ENCODE measurements around the gene SMIM9.

The SMIM9 gene

DNA sequence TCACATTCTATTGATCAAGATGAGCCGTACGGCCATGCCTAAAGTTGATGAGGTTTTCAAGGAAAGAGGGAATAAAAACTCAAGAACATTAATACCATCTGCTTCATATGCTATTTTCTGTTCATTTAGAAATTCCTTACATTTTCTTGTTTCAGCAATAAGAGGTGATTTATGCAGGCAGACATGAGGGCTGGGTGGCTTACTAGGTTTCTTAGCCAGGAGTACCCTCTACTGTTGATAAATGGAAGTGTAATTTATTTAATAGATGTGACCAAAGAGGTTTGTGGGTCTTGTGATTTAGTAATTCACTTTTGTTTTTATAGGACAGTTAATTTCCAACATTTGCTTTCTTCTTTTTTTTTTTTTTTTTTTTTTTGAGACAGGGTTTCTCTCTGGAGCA is 6.4 kb upstream of the SMIM9 start:
- H3K4me1 ChIP-seq (ENCODE audit: insufficient read depth, poor library complexity, severe bottlenecking) = no peaks in the 10 kb centered on the region
- H3K27ac ChIP-seq (ENCODE audit: poor library complexity, severe bottlenecking) = no peak overlapping the region
- H3K36me3 ChIP-seq (ENCODE audit: low read depth) = no peaks in the 10 kb centered on the region
- no peaks in the 10 kb centered on the region for H3K9me3 ChIP-seq (ENCODE audit: severe bottlenecking)
- TF ChIP-seq, protein P1, sequence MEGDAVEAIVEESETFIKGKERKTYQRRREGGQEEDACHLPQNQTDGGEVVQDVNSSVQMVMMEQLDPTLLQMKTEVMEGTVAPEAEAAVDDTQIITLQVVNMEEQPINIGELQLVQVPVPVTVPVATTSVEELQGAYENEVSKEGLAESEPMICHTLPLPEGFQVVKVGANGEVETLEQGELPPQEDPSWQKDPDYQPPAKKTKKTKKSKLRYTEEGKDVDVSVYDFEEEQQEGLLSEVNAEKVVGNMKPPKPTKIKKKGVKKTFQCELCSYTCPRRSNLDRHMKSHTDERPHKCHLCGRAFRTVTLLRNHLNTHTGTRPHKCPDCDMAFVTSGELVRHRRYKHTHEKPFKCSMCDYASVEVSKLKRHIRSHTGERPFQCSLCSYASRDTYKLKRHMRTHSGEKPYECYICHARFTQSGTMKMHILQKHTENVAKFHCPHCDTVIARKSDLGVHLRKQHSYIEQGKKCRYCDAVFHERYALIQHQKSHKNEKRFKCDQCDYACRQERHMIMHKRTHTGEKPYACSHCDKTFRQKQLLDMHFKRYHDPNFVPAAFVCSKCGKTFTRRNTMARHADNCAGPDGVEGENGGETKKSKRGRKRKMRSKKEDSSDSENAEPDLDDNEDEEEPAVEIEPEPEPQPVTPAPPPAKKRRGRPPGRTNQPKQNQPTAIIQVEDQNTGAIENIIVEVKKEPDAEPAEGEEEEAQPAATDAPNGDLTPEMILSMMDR (IDR thresholded peaks at IDR 0.05; ENCODE audit: poor library complexity, severe bottlenecking) = peak; percentile 61
- no peaks in the 10 kb centered on the region for H3K27me3 ChIP-seq (ENCODE audit: insufficient read depth, poor library complexity, severe bottlenecking)
- ATAC-seq (ENCODE audit: low read depth) (0 out of 3 replicates have a peak, but pooled peaks have one; percentile 40), DNase-seq (ENCODE audit: low spot score) (no peak)
- H3K4me3 ChIP-seq (ENCODE audit: severe bottlenecking) = no peak overlapping the region

DNA sequence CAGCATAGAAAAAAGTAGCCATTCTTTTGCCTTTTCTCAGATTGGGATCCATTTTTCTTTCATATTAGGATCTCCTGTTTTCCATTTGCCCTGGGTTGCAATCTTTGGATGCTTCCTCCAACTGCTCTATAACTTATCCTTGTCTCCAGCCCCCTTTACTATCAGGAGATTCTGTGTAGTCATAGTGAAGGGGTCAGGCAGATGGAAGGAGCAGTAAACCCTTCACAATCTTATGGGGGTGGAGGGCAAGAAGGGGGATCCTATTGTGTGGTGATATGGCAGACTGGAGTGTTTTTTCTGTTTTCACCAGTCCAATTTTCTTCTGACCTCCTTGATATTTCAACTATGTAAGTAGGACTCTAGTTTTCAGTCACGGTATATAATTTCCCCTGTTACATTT is 1.7 kb upstream of the SMIM9 start:
- no peak for DNase-seq (ENCODE audit: low spot score)
- H3K4me1 ChIP-seq (ENCODE audit: insufficient read depth, poor library complexity, severe bottlenecking) = no peaks in the 10 kb centered on the region
- no peak overlapping the region for H3K27ac ChIP-seq (ENCODE audit: poor library complexity, severe bottlenecking)
- no peaks in the 10 kb centered on the region for H3K36me3 ChIP-seq (ENCODE audit: low read depth)
- H3K4me3 ChIP-seq (ENCODE audit: severe bottlenecking) = no peak overlapping the region
- H3K9me3 ChIP-seq (ENCODE audit: severe bottlenecking) = no peaks in the 10 kb centered on the region
- TF ChIP-seq, protein P1 (IDR thresholded peaks at IDR 0.05; ENCODE audit: poor library complexity, severe bottlenecking) = no peak
- H3K27me3 ChIP-seq (ENCODE audit: insufficient read depth, poor library complexity, severe bottlenecking) = no peaks in the 10 kb centered on the region
- ATAC-seq (ENCODE audit: low read depth) = no peak

DNA sequence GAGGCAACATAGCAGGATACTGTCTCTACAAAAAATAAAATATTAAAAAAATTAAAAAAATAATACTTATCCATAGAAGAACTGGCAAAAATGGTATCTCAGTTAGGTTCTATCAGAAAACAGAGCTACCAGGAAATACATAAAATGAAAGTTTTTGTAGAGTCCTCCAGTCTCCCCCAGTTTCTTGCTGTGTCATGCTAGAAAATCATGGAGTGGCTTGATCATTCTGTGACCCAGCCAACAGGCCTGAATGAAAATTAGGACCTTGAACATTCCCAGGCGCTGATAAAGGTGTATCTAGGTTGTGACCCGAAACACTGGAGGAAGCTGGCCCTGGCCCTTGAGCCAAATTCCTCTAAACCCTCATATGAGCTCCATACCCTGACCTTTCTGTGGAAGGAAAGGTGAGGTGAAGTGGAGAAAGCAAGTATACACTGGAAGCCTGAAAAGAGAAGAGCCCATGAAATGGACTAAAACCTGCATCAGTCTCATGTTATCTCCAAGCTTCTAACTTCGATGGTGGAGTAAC is 652 bp downstream of the SMIM9 start:
- TF ChIP-seq, protein P1 (IDR thresholded peaks at IDR 0.05; ENCODE audit: poor library complexity, severe bottlenecking) = no peak
- no peak for DNase-seq (ENCODE audit: low spot score)
- H3K4me1 ChIP-seq (ENCODE audit: insufficient read depth, poor library complexity, severe bottlenecking) = no peaks in the 10 kb centered on the region
- no peak overlapping the region for H3K4me3 ChIP-seq (ENCODE audit: severe bottlenecking)
- no peaks in the 10 kb centered on the region for H3K36me3 ChIP-seq (ENCODE audit: low read depth)
- H3K27ac ChIP-seq (ENCODE audit: poor library complexity, severe bottlenecking) = no peak overlapping the region
- no peaks in the 10 kb centered on the region for H3K9me3 ChIP-seq (ENCODE audit: severe bottlenecking)
- no peak for ATAC-seq (ENCODE audit: low read depth)
- H3K27me3 ChIP-seq (ENCODE audit: insufficient read depth, poor library complexity, severe bottlenecking) = no peaks in the 10 kb centered on the region

DNA sequence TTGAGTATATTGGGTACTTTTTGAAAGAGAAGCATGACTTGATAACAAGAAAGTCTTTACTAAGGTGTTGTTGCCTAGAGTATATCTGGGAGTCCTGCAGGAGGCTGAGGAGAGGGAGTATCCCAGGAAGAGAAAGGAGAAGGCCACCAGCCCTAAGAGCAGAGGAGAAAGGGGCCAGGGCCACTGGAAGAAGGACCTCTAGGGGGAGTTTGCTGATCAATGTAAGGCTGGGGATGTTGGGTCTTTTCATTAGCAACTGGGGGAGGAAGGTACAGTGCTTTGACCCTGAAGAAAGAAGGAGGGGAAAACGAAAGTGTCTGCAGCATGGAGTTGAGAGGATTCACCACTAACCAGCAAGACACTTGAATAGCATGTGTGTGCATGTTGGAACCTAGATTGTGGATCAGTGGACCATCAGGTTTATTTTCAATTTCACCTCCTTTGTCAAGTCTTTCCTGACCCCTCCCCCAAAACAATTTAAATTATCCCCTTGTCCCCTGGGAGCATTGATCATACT is 4.5 kb downstream of the SMIM9 start:
- no peak overlapping the region for H3K27ac ChIP-seq (ENCODE audit: poor library complexity, severe bottlenecking)
- ATAC-seq (ENCODE audit: low read depth) (no peak), DNase-seq (ENCODE audit: low spot score) (no peak)
- TF ChIP-seq, protein P1 (IDR thresholded peaks at IDR 0.05; ENCODE audit: poor library complexity, severe bottlenecking) = no peak
- no peaks in the 10 kb centered on the region for H3K4me1 ChIP-seq (ENCODE audit: insufficient read depth, poor library complexity, severe bottlenecking)
- no peaks in the 10 kb centered on the region for H3K27me3 ChIP-seq (ENCODE audit: insufficient read depth, poor library complexity, severe bottlenecking)
- H3K36me3 ChIP-seq (ENCODE audit: low read depth) = no peaks in the 10 kb centered on the region
- H3K4me3 ChIP-seq (ENCODE audit: severe bottlenecking) = no peak overlapping the region
- H3K9me3 ChIP-seq (ENCODE audit: severe bottlenecking) = no peaks in the 10 kb centered on the region

DNA sequence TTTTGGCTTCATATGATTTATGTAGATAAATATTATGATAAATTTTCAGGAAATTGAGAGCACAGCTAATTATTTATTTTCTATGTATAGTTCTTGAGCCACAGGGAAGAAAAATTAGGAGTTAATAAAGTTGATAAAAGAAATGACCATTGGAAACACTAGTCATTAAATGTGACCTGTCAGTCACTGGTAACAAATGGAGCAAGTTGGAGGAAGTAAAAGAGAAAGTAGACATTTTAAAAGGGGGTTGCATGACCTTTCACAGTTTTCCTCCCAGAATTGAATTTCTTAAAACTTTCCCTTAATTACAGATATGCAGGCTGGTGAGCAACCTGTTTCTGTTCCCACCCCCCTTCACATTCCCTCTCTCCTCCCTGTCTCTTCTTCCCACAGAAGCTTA is 5.3 kb downstream of the SMIM9 start:
- TF ChIP-seq, protein P1 (IDR thresholded peaks at IDR 0.05; ENCODE audit: poor library complexity, severe bottlenecking) = no peak
- Histone ChIP-seq H3K9me3 (ENCODE audit: severe bottlenecking) (no peaks in the 10 kb centered on the region), H3K4me3 (ENCODE audit: severe bottlenecking) (no peak overlapping the region), H3K27ac (ENCODE audit: poor library complexity, severe bottlenecking) (no peak overlapping the region), H3K4me1 (ENCODE audit: insufficient read depth, poor library complexity, severe bottlenecking) (no peaks in the 10 kb centered on the region), H3K36me3 (ENCODE audit: low read depth) (no peaks in the 10 kb centered on the region), H3K27me3 (ENCODE audit: insufficient read depth, poor library complexity, severe bottlenecking) (no peaks in the 10 kb centered on the region)
- ATAC-seq (ENCODE audit: low read depth) (no peak), DNase-seq (ENCODE audit: low spot score) (no peak)

All from RWPE2 (cell line).